Loucy (cell line): Measurements from ENCODE around the gene SMARCA5.

Source experiments
- CTCF ChIP-seq: fragments of 200-600 bp; sonication (generic); conservative IDR thresholded peaks from 2 replicates; pipeline ENCODE4 v1.5.1; 2014; ENCODE audit warnings: mild to moderate bottlenecking, antibody characterized with exemption, low read length
- EZH2phosphoT487 ChIP-seq: fragments of 200-600 bp; IDR thresholded peaks from 2 replicates; pipeline ENCODE4 v1.6.1; 2018; ENCODE audit warnings: antibody characterized with exemption, mild to moderate bottlenecking, moderate library complexity, borderline replicate concordance

GRCh38 chr4:143539670-143540023 is 26.1 kb downstream of the SMARCA5 start:
- TF ChIP-seq CTCF (no peak), EZH2phosphoT487 (no peak)
